OCI-LY3 (cell line): ENCODE results near the gene DISP2.

Experiments
- EZH2phosphoT487 ChIP-seq: fragments of 200-600 bp; shearing (Covaris generic); IDR thresholded peaks from 2 replicates; pipeline ENCODE4 v1.6.1; 2018; ENCODE audit warnings: antibody characterized with exemption, mixed run types, low read depth
- TF ChIP-seq, protein P1 (sequence below): fragments of 200-600, 300-600 bp; sonication (generic); IDR thresholded peaks from 2 replicates; pipeline ENCODE4 v1.5.1; 2014; ENCODE audit warnings: antibody characterized with exemption, low read length, low read depth

DNA sequence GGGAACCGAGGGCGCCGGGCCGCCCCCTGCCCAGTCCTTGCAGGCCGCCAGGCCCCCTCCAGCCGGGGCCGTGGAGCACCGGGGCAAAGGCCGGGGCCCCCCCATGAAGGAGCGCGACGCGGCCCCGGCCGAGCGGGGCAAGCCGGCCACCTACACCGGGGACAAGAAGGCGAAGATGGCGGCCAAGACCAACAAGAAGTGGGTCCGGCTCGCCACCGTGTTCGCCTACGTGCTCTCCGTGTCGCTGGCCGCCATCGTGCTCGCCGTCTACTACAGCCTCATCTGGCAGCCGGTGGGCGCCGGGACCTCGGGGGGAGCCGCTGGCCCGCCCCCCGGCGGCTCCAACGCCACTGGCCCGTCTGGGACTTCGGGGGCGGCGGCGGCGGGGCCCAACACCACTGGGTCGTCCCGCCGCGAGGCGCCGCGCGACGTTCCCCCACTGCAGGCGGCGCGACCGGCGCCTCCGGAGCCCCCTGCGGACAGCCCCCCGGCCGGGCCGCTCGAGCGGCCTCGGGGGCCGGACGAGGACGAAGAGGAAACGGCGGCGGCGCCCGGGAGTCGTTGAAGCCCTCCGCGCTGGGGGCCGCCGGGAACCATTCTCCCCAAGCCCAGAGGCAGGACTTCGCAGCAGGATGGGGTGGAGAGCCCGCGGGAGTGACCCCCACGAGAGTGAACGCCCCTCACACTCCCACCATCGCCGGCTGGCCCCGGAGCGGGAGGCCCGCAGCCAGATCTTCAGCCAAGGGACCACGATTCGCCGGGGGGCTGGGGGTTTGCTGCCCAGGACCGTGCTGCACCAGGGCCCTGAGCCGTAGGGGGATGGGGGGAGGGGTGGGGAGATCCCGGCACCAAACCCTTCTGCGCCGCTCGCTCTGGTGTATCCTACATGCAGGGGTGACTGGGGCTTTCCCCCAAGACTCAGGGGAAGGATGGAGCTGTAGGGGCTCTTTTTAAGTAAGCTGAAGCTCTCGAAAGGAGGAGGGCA, 33.8 kb upstream of the DISP2 start:
- TF ChIP-seq, protein P1, sequence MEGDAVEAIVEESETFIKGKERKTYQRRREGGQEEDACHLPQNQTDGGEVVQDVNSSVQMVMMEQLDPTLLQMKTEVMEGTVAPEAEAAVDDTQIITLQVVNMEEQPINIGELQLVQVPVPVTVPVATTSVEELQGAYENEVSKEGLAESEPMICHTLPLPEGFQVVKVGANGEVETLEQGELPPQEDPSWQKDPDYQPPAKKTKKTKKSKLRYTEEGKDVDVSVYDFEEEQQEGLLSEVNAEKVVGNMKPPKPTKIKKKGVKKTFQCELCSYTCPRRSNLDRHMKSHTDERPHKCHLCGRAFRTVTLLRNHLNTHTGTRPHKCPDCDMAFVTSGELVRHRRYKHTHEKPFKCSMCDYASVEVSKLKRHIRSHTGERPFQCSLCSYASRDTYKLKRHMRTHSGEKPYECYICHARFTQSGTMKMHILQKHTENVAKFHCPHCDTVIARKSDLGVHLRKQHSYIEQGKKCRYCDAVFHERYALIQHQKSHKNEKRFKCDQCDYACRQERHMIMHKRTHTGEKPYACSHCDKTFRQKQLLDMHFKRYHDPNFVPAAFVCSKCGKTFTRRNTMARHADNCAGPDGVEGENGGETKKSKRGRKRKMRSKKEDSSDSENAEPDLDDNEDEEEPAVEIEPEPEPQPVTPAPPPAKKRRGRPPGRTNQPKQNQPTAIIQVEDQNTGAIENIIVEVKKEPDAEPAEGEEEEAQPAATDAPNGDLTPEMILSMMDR = no peak
- no peak for TF ChIP-seq EZH2phosphoT487
